Myocyte (in vitro differentiated cells): ENCODE data around the gene DNAJC8. TPM values are rescaled to one million over a fixed set of nuclear protein-coding genes. Genes with fewer than 3 reads are reported as not detected.

Experiments used
- DNase-seq: peaks from one replicate; pipeline ENCODE4 v3.0.0-alpha.2; 2012; ENCODE audit warnings: low read depth
- total RNA-seq: library from RNA; depleted of rRNA; stranded (reverse); fragments of >200 nt; gene quantifications from 2 replicates; pipeline ENCODE4 v1.2.3, GENCODE V29; 2014

The DNAJC8 gene
- total RNA-seq, 1 donor from 2014 or later, result 82.3 TPM

- no peak for DNase-seq
Measured at GRCh38 chr1:28205243-28205642, 27.6 kb downstream of the DNAJC8 start.

- no peak for DNase-seq
Measured at GRCh38 chr1:28200234-28200873, 32.5 kb downstream of the DNAJC8 start.

- DNase-seq, result no peak
Measured at GRCh38 chr1:28199328-28200233, 33.2 kb downstream of the DNAJC8 start.

GRCh38 chr1:28197682-28198415, 35.0 kb downstream of the DNAJC8 start:
- DNase-seq, result peak; percentile 7

- no peak for DNase-seq
Measured at GRCh38 chr1:28196330-28196729, 36.5 kb downstream of the DNAJC8 start.

GRCh38 chr1:28195780-28196179, 37.0 kb downstream of the DNAJC8 start:
- DNase-seq, result peak; percentile 58

GRCh38 chr1:28194326-28195035, 38.3 kb downstream of the DNAJC8 start:
- no peak for DNase-seq

- DNase-seq, result no peak
Measured at GRCh38 chr1:28193701-28194161, 39.1 kb downstream of the DNAJC8 start.

- no peak for DNase-seq
Measured at GRCh38 chr1:28190996-28191645, 41.7 kb downstream of the DNAJC8 start.

GRCh38 chr1:28190337-28190979, 42.4 kb downstream of the DNAJC8 start:
- DNase-seq, result no peak

- no peak for DNase-seq
Measured at GRCh38 chr1:28185071-28185470, 47.8 kb downstream of the DNAJC8 start.

- no peak for DNase-seq
Measured at GRCh38 chr1:28180306-28181305, 52.2 kb downstream of the DNAJC8 start.

- DNase-seq, result no peak
Measured at GRCh38 chr1:28178690-28179485, 53.9 kb downstream of the DNAJC8 start.

GRCh38 chr1:28176492-28177470, 56.0 kb downstream of the DNAJC8 start, which contains the start of gene PTAFR:
PTAFR (minus strand) TSS chr1:28176690; CDS start chr1:28151021, 25,669 bp downstream.
- no peak for DNase-seq

GRCh38 chr1:28175955-28176485, 56.8 kb downstream of the DNAJC8 start:
- DNase-seq, result no peak

- DNase-seq, result peak; percentile 78
Measured at GRCh38 chr1:28173980-28174297, 58.9 kb downstream of the DNAJC8 start.
